OCI-LY7 (cell line): Measurements from ENCODE around the gene FBXO27. TPM values are rescaled to one million over a fixed set of nuclear protein-coding genes. Genes with fewer than 3 reads are reported as not detected.

Experiments used
- BruUV-seq: library from RNA; stranded (reverse); fragments of 400-500 nt; replicated peaks from 2 replicates; lab custom pipeline; 2021; lab: Mats Ljungman, UMichigan
- CTCF ChIA-PET: fragments of 300-600 bp; sonication (Branson Sonifier 250); formaldehyde crosslinking; loops from one replicate; lab custom pipeline; 2022; ENCODE audit warnings: antibody characterized with exemption; ENCODE audit not compliant: unreplicated experiment; lab: Charles Lee
- POLR2A ChIA-PET: fragments of 300-600 bp; sonication (Branson Sonifier 250); formaldehyde crosslinking; loops from one replicate; lab custom pipeline; 2022; ENCODE audit warnings: antibody characterized with exemption; lab: Charles Lee
- DNase-seq: peaks from one replicate; pipeline ENCODE4 v3.0.0-alpha.2; 2015; ENCODE audit warnings: low spot score
- H2AFZ ChIP-seq: fragments of 200-600 bp; sonication (generic), shearing (Covaris generic); 2 replicates; pipeline ENCODE4 v1.6.1; 2014; ENCODE audit warnings: mild to moderate bottlenecking, antibody characterized with exemption, low read length, moderate library complexity
- H3K27ac ChIP-seq: fragments of 200-600 bp; sonication (generic); 2 replicates; pipeline ENCODE4 v1.5.1; 2014; ENCODE audit warnings: mixed run types, low read depth, mild to moderate bottlenecking, moderate library complexity, low read length, inconsistent platforms; ENCODE audit not compliant: poor library complexity, severe bottlenecking
- H3K36me3 ChIP-seq: fragments of 200-600 bp; sonication (generic); 2 replicates; pipeline ENCODE4 v1.6.1; 2014; ENCODE audit warnings: mild to moderate bottlenecking, antibody characterized with exemption, low read length, moderate library complexity, mixed read lengths; ENCODE audit not compliant: insufficient read depth
- H3K4me1 ChIP-seq: fragments of 200-600 bp; sonication (generic); 2 replicates; pipeline ENCODE4 v1.5.1; 2014; ENCODE audit warnings: mild to moderate bottlenecking, low read length; ENCODE audit not compliant: insufficient read depth, poor library complexity, severe bottlenecking
- H3K4me2 ChIP-seq: fragments of 200-600 bp; sonication (generic); 2 replicates; pipeline ENCODE4 v1.6.1; 2014; ENCODE audit warnings: mild to moderate bottlenecking, low read length
- H3K4me3 ChIP-seq: fragments of 200-600 bp; sonication (generic); 2 replicates; pipeline ENCODE4 v1.5.1; 2014; ENCODE audit warnings: mild to moderate bottlenecking, low read depth, low read length; ENCODE audit not compliant: poor library complexity, severe bottlenecking
- H3K79me2 ChIP-seq: fragments of 200-600 bp; sonication (generic); 2 replicates; pipeline ENCODE4 v1.6.1; 2016; ENCODE audit warnings: low read depth, mild to moderate bottlenecking, low read length, moderate library complexity, mixed read lengths; ENCODE audit not compliant: insufficient read depth
- H3K9me2 ChIP-seq: fragments of 200-600 bp; sonication (generic); 2 replicates; pipeline ENCODE4 v1.6.1; 2016; ENCODE audit warnings: mild to moderate bottlenecking, low read length, mixed read lengths; ENCODE audit not compliant: insufficient read depth
- H3K9me3 ChIP-seq: fragments of 200-600 bp; sonication (generic); 2 replicates; pipeline ENCODE4 v1.6.1; 2014; ENCODE audit warnings: mild to moderate bottlenecking, mixed run types, low read length, mixed read lengths
- H4K20me1 ChIP-seq: fragments of 200-600 bp; sonication (generic); 2 replicates; pipeline ENCODE4 v1.6.1; 2014; ENCODE audit warnings: mild to moderate bottlenecking, antibody characterized with exemption, low read length, moderate library complexity, mixed read lengths; ENCODE audit not compliant: insufficient read depth
- CTCF ChIP-seq: fragments of 200-600 bp; sonication (generic); conservative IDR thresholded peaks from 2 replicates; pipeline ENCODE4 v1.5.1; 2014; ENCODE audit warnings: mild to moderate bottlenecking, antibody characterized with exemption, low read length, moderate library complexity, mixed read lengths
- EZH2phosphoT487 ChIP-seq: fragments of 200-600 bp; sonication (generic); IDR thresholded peaks from 2 replicates; pipeline ENCODE4 v1.6.1; 2018; ENCODE audit warnings: low read depth, borderline replicate concordance, mild to moderate bottlenecking, mixed run types, antibody characterized with exemption, low read length, moderate library complexity, mixed read lengths
- intact Hi-C: fragments of 100-400 bp; cut with micrococcal nuclease; formaldehyde crosslinking; loops from one replicate; pipeline ENCODE4 v1.10.0; 2022; ENCODE audit not compliant: unreplicated experiment
- total RNA-seq, 2 experiments: library from RNA; depleted of rRNA in 1 of 2; stranded (reverse); fragments of >200 nt in 1 of 2; shearing (Covaris generic) in 1 of 2; gene quantifications; 2 replicates each; pipeline ENCODE4 v1.2.3, GENCODE V29; 2014 to 2022

Gene FBXO27
- total RNA-seq, 2 experiments from 2014 or later: 1.0 to 10.5 TPM

- intact Hi-C loops: no loop called here
- BruUV-seq: no TSS peak
Measured at GRCh38 chr19:39052846-39053245, 20.5 kb upstream of the FBXO27 start.

GRCh38 chr19:39052243-39052746 is 19.9 kb upstream of the FBXO27 start:
- no peak overlapping the region for H3K4me3 ChIP-seq
- POLR2A ChIA-PET: no interaction called here
- CTCF ChIA-PET: no interaction called here
- no peaks in the 10 kb centered on the region for H3K36me3 ChIP-seq
- no peaks in the 10 kb centered on the region for H3K9me3 ChIP-seq
- H4K20me1 ChIP-seq: no peaks in the 10 kb centered on the region
- BruUV-seq: no TSS peak
- no peaks in the 10 kb centered on the region for H3K9me2 ChIP-seq
- TF ChIP-seq CTCF: peak; percentile 86
- TF ChIP-seq EZH2phosphoT487: no peak
- intact Hi-C loops: no loop called here
- H3K4me2 ChIP-seq: no peak overlapping the region
- no peak overlapping the region for H2AFZ ChIP-seq
- H3K79me2 ChIP-seq: no peaks in the 10 kb centered on the region
- H3K27ac ChIP-seq: no peak overlapping the region
- H3K4me1 ChIP-seq: no peaks in the 10 kb centered on the region
- DNase-seq: peak; percentile 67

More at GRCh38 chr19:39052846-39053245, 20.5 kb upstream of the FBXO27 start:
- Histone ChIP-seq H4K20me1 (no peaks in the 10 kb centered on the region), H3K4me3 (no peak overlapping the region), H3K4me1 (no peaks in the 10 kb centered on the region), H3K9me3 (no peaks in the 10 kb centered on the region), H2AFZ (no peak overlapping the region), H3K36me3 (no peaks in the 10 kb centered on the region), H3K79me2 (no peaks in the 10 kb centered on the region), H3K9me2 (no peaks in the 10 kb centered on the region), H3K27ac (no peak overlapping the region), H3K4me2 (no peak overlapping the region)
- TF ChIP-seq CTCF (no peak), EZH2phosphoT487 (no peak)
- DNase-seq: no peak
- CTCF ChIA-PET: no interaction called here
- POLR2A ChIA-PET: no interaction called here

- H3K27ac ChIP-seq: no peak overlapping the region
- H3K4me1 ChIP-seq: no peaks in the 10 kb centered on the region
- intact Hi-C loops: no loop called here
- no peaks in the 10 kb centered on the region for H4K20me1 ChIP-seq
- H3K4me3 ChIP-seq: no peak overlapping the region
- no peaks in the 10 kb centered on the region for H3K36me3 ChIP-seq
- H3K79me2 ChIP-seq: no peaks in the 10 kb centered on the region
- H3K4me2 ChIP-seq: no peak overlapping the region
- H2AFZ ChIP-seq: no peak overlapping the region
- 0 out of 2 replicates have a peak, but pooled peaks cover 5% of the 10 kb centered on the region for H3K9me3 ChIP-seq
- POLR2A ChIA-PET: interaction anchor here (0.6 kb wide), 3 partner anchors 22 to 110 kb away, joined by 3 read pairs; no protein-coding TSS in a partner anchor
- no peak for TF ChIP-seq EZH2phosphoT487
- no peak for TF ChIP-seq CTCF
- H3K9me2 ChIP-seq: no peaks in the 10 kb centered on the region
- BruUV-seq: no TSS peak
- no peak for DNase-seq
- CTCF ChIA-PET: no interaction called here
Measured at GRCh38 chr19:39047073-39047472, 14.7 kb upstream of the FBXO27 start.
